ENCODE results near the gene ALAD. TPM values are rescaled to one million over a fixed set of nuclear protein-coding genes. Genes with fewer than 3 reads are reported as not detected.
A peak's percentile ranks its signal among the peaks of the same experiment; 100 is the strongest.

ALAD gene
- total and polyA plus RNA-seq, 2 of the 13 experiments (the other 11 are each of a cell fraction or from before 2014, with no cell fraction given) = 21.8 to 30.1 TPM

- TF ChIP-seq MED8 (CRISPR knock-in tag; IDR thresholded peaks at IDR 0.05; ENCODE audit: insufficient replicate concordance) (no peak), BCLAF1 (IDR thresholded peaks at IDR 0.05) (no peak), ESRRA (CRISPR knock-in tag; IDR thresholded peaks at IDR 0.05; ENCODE audit: low read depth) (0 out of 2 replicates have a peak, but pooled peaks have one; percentile 41), RFX5 (IDR thresholded peaks at IDR 0.05; ENCODE audit: low read depth, low read length) (no peak), GABPA (IDR thresholded peaks at IDR 0.05; ENCODE audit: low read depth, low read length) (no peak), GABPA (CRISPR knock-in tag; IDR thresholded peaks at IDR 0.05; ENCODE audit: low read depth) (no peak), ZNF33A (CRISPR knock-in tag; IDR thresholded peaks at IDR 0.05; ENCODE audit: borderline replicate concordance) (no peak), ZNF503 (CRISPR knock-in tag; IDR thresholded peaks at IDR 0.05) (no peak), MTF1 (CRISPR knock-in tag; IDR thresholded peaks at IDR 0.05) (no peak), HNRNPUL1 (IDR thresholded peaks at IDR 0.05; ENCODE audit: low read depth, low read length) (no peak), HOXD1 (CRISPR knock-in tag; IDR thresholded peaks at IDR 0.05) (no peak), EP300 (IDR thresholded peaks at IDR 0.05; ENCODE audit: low read depth in 2 of 2, low read length in 2 of 2) (peak; percentile 35 to 88; a peak in 3 of 4 replicates), EP300 (CRISPR knock-in tag; IDR thresholded peaks at IDR 0.05; ENCODE audit: borderline replicate concordance) (peak; percentile 57; the same call in 1 of the 2 replicates), ZNF543 (CRISPR knock-in tag; IDR thresholded peaks at IDR 0.05) (no peak), ZNF557 (CRISPR knock-in tag; IDR thresholded peaks at IDR 0.05) (no peak), ZNF281 (CRISPR knock-in tag; IDR thresholded peaks at IDR 0.05; ENCODE audit: borderline replicate concordance) (peak; percentile 89), ZNF780A (CRISPR knock-in tag; IDR thresholded peaks at IDR 0.05) (no peak), ZNF850 (CRISPR knock-in tag; conservative IDR thresholded peaks at IDR 0.05) (no peak), KMT2A (CRISPR knock-in tag; IDR thresholded peaks at IDR 0.05) (no peak), TRAFD1 (CRISPR knock-in tag; IDR thresholded peaks at IDR 0.05; ENCODE audit: borderline replicate concordance) (no peak), ZNF678 (CRISPR knock-in tag; IDR thresholded peaks at IDR 0.05) (no peak), ZNF766 (CRISPR knock-in tag; IDR thresholded peaks at IDR 0.05; ENCODE audit: borderline replicate concordance) (no peak), MATR3 (CRISPR knock-in tag; IDR thresholded peaks at IDR 0.05) (no peak)
These were observed 19.1 kb downstream of the ALAD start (continued) for GRCh38 chr9:113381909-113382411.

All from HepG2 (cell line).